B cell (primary cell): ENCODE measurements around the gene CBX7. TPM values are rescaled to one million over a fixed set of nuclear protein-coding genes. Genes with fewer than 3 reads are reported as not detected.

ENCODE experiments used
- ATAC-seq: fragments of 200-7000 bp; cut with Tn5 transposase; one replicate; pipeline ENCODE4 v1.10.0; 2021; ENCODE audit warnings: low read depth, mild to moderate bottlenecking, moderate number of reproducible peaks, moderate library complexity
- CTCF ChIA-PET: fragments of 350-600 bp; sonication (Branson Sonifier 250); formaldehyde crosslinking; loops from one replicate; lab custom pipeline; 2021; ENCODE audit warnings: antibody characterized with exemption, inconsistent platforms; lab: Charles Lee
- POLR2A ChIA-PET: fragments of 350-600 bp; sonication (Branson Sonifier 250); formaldehyde crosslinking; loops from one replicate; lab custom pipeline; 2021; ENCODE audit warnings: antibody characterized with exemption; lab: Charles Lee
- DNase-seq: peaks from one replicate; pipeline ENCODE4 v3.0.0; 2013
- H2AFZ ChIP-seq: 2 replicates; pipeline ENCODE4 v1.6.1; 2012; ENCODE audit warnings: mild to moderate bottlenecking, low read depth, low read length; ENCODE audit not compliant: insufficient read depth, poor library complexity, severe bottlenecking
- H3K27ac ChIP-seq, 2 donors: 1 replicate in 1 of 2; 2 replicates in 1 of 2; pipeline ENCODE4 v1.5.1; 2012 to 2013; ENCODE audit warnings: low read length in 2 of 2, mild to moderate bottlenecking in 2 of 2, moderate library complexity in 1 of 2
- H3K27me3 ChIP-seq, 4 experiments: fragments of 200-600 bp in 1 of 4; sonication (generic) in 1 of 4; replicated peaks in 1 of 4; 1 replicate in 2 of 4; 2 replicates in 2 of 4; pipeline versions ENCODE4 v1.6.1 to v1.7.0; 2013 to 2016; ENCODE audit warnings: low read length in 3 of 4, mild to moderate bottlenecking in 2 of 4, mixed read lengths in 1 of 4, moderate library complexity in 1 of 4; ENCODE audit not compliant: insufficient read depth in 4 of 4, control insufficient read depth in 3 of 4; ENCODE audit errors: control extremely low read depth in 1 of 4
- H3K36me3 ChIP-seq, 2 experiments: replicated peaks in 1 of 2; 1 replicate in 1 of 2; 2 replicates in 1 of 2; pipeline versions ENCODE4 v1.6.1 to v1.7.1; 2013; ENCODE audit warnings: low read length in 1 of 2; ENCODE audit not compliant: insufficient read depth in 2 of 2, control insufficient read depth in 1 of 2; ENCODE audit errors: control extremely low read depth in 1 of 2, extremely low read depth in 1 of 2
- H3K4me1 ChIP-seq, 2 donors: fragments of 200-600 bp in 1 of 2; sonication (generic) in 1 of 2; 1 replicate in 1 of 2; 2 replicates in 1 of 2; pipeline versions ENCODE4 v1.5.1 to v1.6.1; 2013 to 2017; ENCODE audit warnings: low read length in 2 of 2; ENCODE audit not compliant: control insufficient read depth in 2 of 2, insufficient read depth in 2 of 2
- H3K4me2 ChIP-seq: replicated peaks from 2 replicates; pipeline ENCODE3; 2012; ENCODE audit warnings: mild to moderate bottlenecking, low read depth, low read length; ENCODE audit not compliant: poor library complexity, severe bottlenecking
- H3K4me3 ChIP-seq, 5 experiments: fragments of 200-600 bp in 1 of 5; sonication (generic) in 1 of 5; 1 replicate in 3 of 5; 2 replicates in 2 of 5; pipeline versions ENCODE4 v1.5.1 to v1.7.0; 2011 to 2016; ENCODE audit warnings: low read length in 4 of 5, mild to moderate bottlenecking in 4 of 5, low read depth in 2 of 5, control low read depth in 1 of 5, moderate library complexity in 1 of 5; ENCODE audit not compliant: insufficient read depth in 1 of 5; ENCODE audit errors: control extremely low read depth in 1 of 5, extremely low read depth in 1 of 5
- H3K79me2 ChIP-seq: fragments of 200-600 bp; sonication (generic); one replicate; pipeline ENCODE4 v1.6.0; 2016; ENCODE audit warnings: low read length; ENCODE audit not compliant: control insufficient read depth, insufficient read depth
- H3K9ac ChIP-seq: fragments of 200-600 bp; sonication (generic); 2 replicates; pipeline ENCODE4 v1.6.1; 2017; ENCODE audit warnings: mild to moderate bottlenecking, low read length, moderate library complexity
- H3K9me3 ChIP-seq, 3 donors: one replicate each; pipeline versions ENCODE4 v1.6.1 to v1.7.1; 2013; ENCODE audit warnings: low read length in 2 of 3; ENCODE audit not compliant: control insufficient read depth in 2 of 3, insufficient read depth in 1 of 3; ENCODE audit errors: control extremely low read depth in 1 of 3
- H4K20me1 ChIP-seq: 2 replicates; pipeline ENCODE4 v1.6.0; 2012; ENCODE audit warnings: mild to moderate bottlenecking, low read length; ENCODE audit not compliant: insufficient read depth, control insufficient read depth, poor library complexity, severe bottlenecking
- H3K27ac Mint-ChIP-seq: one replicate; pipeline ENCODE4 v1.8.0; 2021; ENCODE audit warnings: mixed read lengths
- H3K27me3 Mint-ChIP-seq: one replicate; pipeline ENCODE4 v1.8.0; 2021; ENCODE audit warnings: mixed read lengths
- H3K4me1 Mint-ChIP-seq: one replicate; pipeline ENCODE4 v1.8.0; 2021; ENCODE audit warnings: mixed read lengths
- H3K4me3 Mint-ChIP-seq: one replicate; pipeline ENCODE4 v1.8.0; 2021; ENCODE audit warnings: mixed read lengths
- H3K9me3 Mint-ChIP-seq: one replicate; pipeline ENCODE4 v1.8.0; 2022; ENCODE audit warnings: mixed read lengths; ENCODE audit not compliant: insufficient read depth
- CTCF ChIP-seq: fragments of 200-600 bp; IDR thresholded peaks from one replicate; pipeline ENCODE4 v1.8.0; 2022; ENCODE audit warnings: antibody characterized with exemption, mild to moderate bottlenecking
- EZH2 ChIP-seq: IDR thresholded peaks from 2 replicates; pipeline ENCODE4 v1.6.1; 2012; ENCODE audit warnings: borderline replicate concordance, low read depth, mild to moderate bottlenecking, moderate library complexity, low read length; ENCODE audit not compliant: insufficient read depth, poor library complexity, severe bottlenecking
- WGBS: methylation state at CpG from one replicate; pipeline ENCODE4 v1.1.5; 2013; ENCODE audit warnings: missing lambda C conversion rate; ENCODE audit not compliant: insufficient coverage; 5-methylcytosine and 5-hydroxymethylcytosine counted together
- intact Hi-C: fragments of 100-400 bp; cut with micrococcal nuclease; formaldehyde crosslinking; loops from one replicate; pipeline ENCODE4 v1.10.0; 2022
- polyA plus RNA-seq: library from polyadenylated mRNA; depleted of rRNA; stranded (reverse); fragments of >200 nt; gene quantifications from 2 replicates; pipeline ENCODE4 v1.2.3, GENCODE V29; 2012
- total RNA-seq, 2 donors: library from RNA; stranded (reverse); fragments of 120-200 nt in 1 of 2; gene quantifications; 1 replicate in 1 of 2; 2 replicates in 1 of 2; pipeline versions ENCODE4 v1.2.3 to v1.2.4, GENCODE V29; 2013 to 2022

The CBX7 gene
- total and polyA plus RNA-seq, 2 donors (not counting 1 experiment from before 2014, with no cell fraction given): 83.6 to 141 TPM

GRCh38 chr22:39181356-39181755 lies 28.9 kb upstream of the CBX7 start:
- Histone ChIP-seq H3K36me3 (no peaks in the 10 kb centered on the region), H3K27ac (no peak overlapping the region), H3K4me2 (no peak overlapping the region), H3K4me1 (no peaks in the 10 kb centered on the region), H3K4me3 (no peak overlapping the region), H3K9ac (no peak overlapping the region), H2AFZ (no peak overlapping the region), H3K27me3 (peaks cover 0 to 17% (median 0%) of the 10 kb centered on the region in 4 experiments), H3K79me2 (no peaks in the 10 kb centered on the region), H3K9me3 (peaks cover 0 to 20% (median 0%) of the 10 kb centered on the region in 3 donors), H4K20me1 (no peaks in the 10 kb centered on the region)
- TF ChIP-seq CTCF (no peak), EZH2 (no peak)
- ATAC-seq (no peak), DNase-seq (no peak)
- Mint-ChIP-seq H3K4me3 (no peak overlapping the region), H3K9me3 (peaks cover 2% of the 10 kb centered on the region), H3K27ac (no peak overlapping the region), H3K4me1 (no peaks in the 10 kb centered on the region), H3K27me3 (peaks cover 4% of the 10 kb centered on the region)
- ChIA-PET CTCF (no interaction called here), POLR2A (no interaction called here)
- intact Hi-C loops: no loop called here
- 95% methylated on average over 4 of the region's 8 CpGs for WGBS

GRCh38 chr22:39179841-39180335 lies 27.4 kb upstream of the CBX7 start:
- Histone ChIP-seq H3K9ac (no peak overlapping the region), H3K4me2 (no peak overlapping the region), H4K20me1 (no peaks in the 10 kb centered on the region), H3K36me3 (no peaks in the 10 kb centered on the region), H3K27ac (no peak overlapping the region), H3K4me3 (no peak overlapping the region), H3K4me1 (peaks cover 3 to 4% of the 10 kb centered on the region in 2 donors), H3K79me2 (no peaks in the 10 kb centered on the region), H3K27me3 (peaks cover 0 to 13% (median 0%) of the 10 kb centered on the region in 4 experiments), H3K9me3 (peaks cover 0 to 9% (median 0%) of the 10 kb centered on the region in 3 donors), H2AFZ (no peak overlapping the region)
- CTCF ChIA-PET: interaction anchor here (1.1 kb wide), 1 partner anchor 9 kb away, joined by 4 read pairs; no protein-coding TSS in a partner anchor
- intact Hi-C loops: no loop called here
- Mint-ChIP-seq H3K27me3 (no peaks in the 10 kb centered on the region), H3K9me3 (no peaks in the 10 kb centered on the region), H3K27ac (no peak overlapping the region), H3K4me3 (no peak overlapping the region), H3K4me1 (peaks cover 2% of the 10 kb centered on the region)
- ATAC-seq (no peak), DNase-seq (no peak)
- POLR2A ChIA-PET: interaction anchor here (0.6 kb wide), 1 partner anchor 14 kb away, joined by 7 read pairs; no protein-coding TSS in a partner anchor
- 87% methylated on average over 21 of the region's 21 CpGs for WGBS
- no peak for TF ChIP-seq EZH2
